ENCODE data around the gene IKZF4.

Gene IKZF4

GRCh38 chr12:56028511-56029165 lies 7.8 kb downstream of the IKZF4 start:
- no peak; the same call in 2 of the 3 replicates for ATAC-seq
- TF ChIP-seq ZNF565 (CRISPR knock-in tag; conservative IDR thresholded peaks at IDR 0.05; ENCODE audit: low read depth) (no peak), SNAI2 (CRISPR knock-in tag; IDR thresholded peaks at IDR 0.05) (no peak), BACH2 (CRISPR knock-in tag; IDR thresholded peaks at IDR 0.05; ENCODE audit: borderline replicate concordance) (no peak), PPARA (CRISPR knock-in tag; IDR thresholded peaks at IDR 0.05; ENCODE audit: borderline replicate concordance) (no peak), OSR1 (CRISPR knock-in tag; IDR thresholded peaks at IDR 0.05) (no peak), TCF4 (CRISPR knock-in tag; IDR thresholded peaks at IDR 0.05; ENCODE audit: borderline replicate concordance) (no peak), ZFP3 (CRISPR knock-in tag; IDR thresholded peaks at IDR 0.05) (no peak), TOX (CRISPR knock-in tag; IDR thresholded peaks at IDR 0.05; ENCODE audit: borderline replicate concordance) (no peak), CSRNP3 (CRISPR knock-in tag; IDR thresholded peaks at IDR 0.05) (no peak), ZNF8 (CRISPR knock-in tag; IDR thresholded peaks at IDR 0.05) (no peak), GLIS3 (CRISPR knock-in tag; IDR thresholded peaks at IDR 0.05) (no peak), ZFP30 (CRISPR knock-in tag; IDR thresholded peaks at IDR 0.05) (no peak), ZC3H10 (CRISPR knock-in tag; IDR thresholded peaks at IDR 0.05) (no peak), ISL1 (CRISPR knock-in tag; IDR thresholded peaks at IDR 0.05) (no peak)

GRCh38 chr12:56029166-56029519 lies 8.3 kb downstream of the IKZF4 start:
- peak; percentile 26; the same call in 2 of the 3 replicates for ATAC-seq

DNA sequence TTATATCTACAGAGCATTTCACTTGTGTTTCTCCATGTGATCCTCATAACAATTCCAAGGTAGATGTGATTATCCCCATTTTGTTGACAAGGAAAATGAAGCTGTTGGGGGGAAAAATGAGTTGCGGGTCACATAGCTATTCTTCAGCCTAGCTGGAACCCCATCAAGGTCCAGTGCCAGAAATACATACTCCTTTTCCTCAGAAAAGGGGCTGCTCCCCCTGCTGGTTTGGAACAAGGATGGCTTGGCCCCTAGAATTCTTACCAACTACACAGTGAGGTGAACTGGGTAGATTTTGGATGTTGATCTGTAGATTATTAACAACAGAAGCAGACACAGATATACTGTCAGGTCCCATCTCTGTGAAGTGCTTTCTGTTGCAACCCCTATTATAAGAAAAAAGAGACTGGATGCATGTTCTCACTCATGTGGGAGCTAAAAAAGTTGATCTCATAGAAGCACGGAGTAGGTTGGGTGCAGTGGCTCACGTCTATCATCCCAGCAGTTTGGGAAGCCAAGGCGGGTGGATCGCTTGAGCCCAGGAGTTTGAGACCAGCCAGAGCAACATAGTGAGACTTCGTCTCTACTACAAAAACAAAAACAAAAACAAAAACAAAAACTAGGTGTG lies 8.9 kb downstream of the IKZF4 start:
- peak; percentile 97 for ATAC-seq
- TF ChIP-seq RARB (CRISPR knock-in tag; IDR thresholded peaks at IDR 0.05) (no peak), TCF4 (CRISPR knock-in tag; IDR thresholded peaks at IDR 0.05; ENCODE audit: borderline replicate concordance) (no peak), ZNF565 (CRISPR knock-in tag; conservative IDR thresholded peaks at IDR 0.05; ENCODE audit: low read depth) (no peak), ARNTL (CRISPR knock-in tag; IDR thresholded peaks at IDR 0.05; ENCODE audit: borderline replicate concordance, low read depth) (no peak), ZNF70 (CRISPR knock-in tag; IDR thresholded peaks at IDR 0.05) (no peak), CSRNP3 (CRISPR knock-in tag; IDR thresholded peaks at IDR 0.05) (no peak), POU6F1 (CRISPR knock-in tag; IDR thresholded peaks at IDR 0.05; ENCODE audit: borderline replicate concordance, low read depth) (no peak), ZFP30 (CRISPR knock-in tag; IDR thresholded peaks at IDR 0.05) (no peak), TSHZ2 (CRISPR knock-in tag; IDR thresholded peaks at IDR 0.05) (no peak), PPARA (CRISPR knock-in tag; IDR thresholded peaks at IDR 0.05; ENCODE audit: borderline replicate concordance) (no peak), ESRRG (CRISPR knock-in tag; IDR thresholded peaks at IDR 0.05) (no peak), ISL1 (CRISPR knock-in tag; IDR thresholded peaks at IDR 0.05) (no peak), CREB5 (CRISPR knock-in tag; IDR thresholded peaks at IDR 0.05; ENCODE audit: low read depth) (no peak), CSDC2 (CRISPR knock-in tag; IDR thresholded peaks at IDR 0.05) (no peak), ZFP3 (CRISPR knock-in tag; IDR thresholded peaks at IDR 0.05) (no peak)
- TF ChIP-seq, protein P1, sequence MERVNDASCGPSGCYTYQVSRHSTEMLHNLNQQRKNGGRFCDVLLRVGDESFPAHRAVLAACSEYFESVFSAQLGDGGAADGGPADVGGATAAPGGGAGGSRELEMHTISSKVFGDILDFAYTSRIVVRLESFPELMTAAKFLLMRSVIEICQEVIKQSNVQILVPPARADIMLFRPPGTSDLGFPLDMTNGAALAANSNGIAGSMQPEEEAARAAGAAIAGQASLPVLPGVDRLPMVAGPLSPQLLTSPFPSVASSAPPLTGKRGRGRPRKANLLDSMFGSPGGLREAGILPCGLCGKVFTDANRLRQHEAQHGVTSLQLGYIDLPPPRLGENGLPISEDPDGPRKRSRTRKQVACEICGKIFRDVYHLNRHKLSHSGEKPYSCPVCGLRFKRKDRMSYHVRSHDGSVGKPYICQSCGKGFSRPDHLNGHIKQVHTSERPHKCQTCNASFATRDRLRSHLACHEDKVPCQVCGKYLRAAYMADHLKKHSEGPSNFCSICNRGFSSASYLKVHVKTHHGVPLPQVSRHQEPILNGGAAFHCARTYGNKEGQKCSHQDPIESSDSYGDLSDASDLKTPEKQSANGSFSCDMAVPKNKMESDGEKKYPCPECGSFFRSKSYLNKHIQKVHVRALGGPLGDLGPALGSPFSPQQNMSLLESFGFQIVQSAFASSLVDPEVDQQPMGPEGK (CRISPR knock-in tag; IDR thresholded peaks at IDR 0.05; ENCODE audit: borderline replicate concordance): no peak

More at GRCh38 chr12:56029166-56029519, 8.3 kb downstream of the IKZF4 start:
- no peak for TF ChIP-seq ESRRG (CRISPR knock-in tag; IDR thresholded peaks at IDR 0.05)

Measured in SK-N-SH treated with all-trans-retinoic acid at 6 μM for 48 hours (cell line).